AG04450 (cell line): ENCODE results near the gene RPL31. TPM values are rescaled to one million over a fixed set of nuclear protein-coding genes. Genes with fewer than 3 reads are reported as not detected.

Experiments
- CTCF ChIA-PET: fragments of 300-600, 350-600 bp; formaldehyde crosslinking; extraction: SDS; loops from one replicate; lab custom pipeline; 2022; ENCODE audit warnings: antibody characterized with exemption, inconsistent platforms; lab: Charles Lee
- POLR2A ChIA-PET: fragments of 350-600 bp; formaldehyde crosslinking; extraction: SDS; loops from one replicate; lab custom pipeline; 2021; ENCODE audit warnings: antibody characterized with exemption, inconsistent platforms; lab: Yijun Ruan, JAX
- DNase-seq: peaks from one replicate; pipeline ENCODE4 v3.0.0-alpha.2; 2011; ENCODE audit warnings: low read depth, low spot score
- H3K27ac ChIP-seq: one replicate; pipeline ENCODE4 v1.5.1; 2012; ENCODE audit warnings: low read depth, low read length, control low read depth
- H3K27me3 ChIP-seq: one replicate; pipeline ENCODE4 v1.6.0; 2012; ENCODE audit warnings: low read length; ENCODE audit not compliant: control insufficient read depth, insufficient read depth
- H3K4me3 ChIP-seq: 2 replicates; pipeline ENCODE4 v1.5.1; 2011; ENCODE audit warnings: mild to moderate bottlenecking, low read depth, low read length, control low read depth
- H3K9me3 ChIP-seq: 2 replicates; pipeline ENCODE4 v1.5.1; 2012; ENCODE audit warnings: low read length; ENCODE audit not compliant: control insufficient read depth, insufficient read depth
- polyA plus RNA-seq: library from polyadenylated mRNA; depleted of rRNA; stranded (reverse); fragments of >200 nt; gene quantifications from 2 replicates; pipeline ENCODE4 v1.2.3, GENCODE V29; 2011
- TF ChIP-seq, protein P1 (sequence below): IDR thresholded peaks from 2 replicates; pipeline ENCODE4 v1.5.1; 2011; ENCODE audit warnings: low read depth, low read length, control low read depth, inconsistent platforms

Gene RPL31
- polyA plus RNA-seq, 1 experiment = 2,534 TPM

DNA sequence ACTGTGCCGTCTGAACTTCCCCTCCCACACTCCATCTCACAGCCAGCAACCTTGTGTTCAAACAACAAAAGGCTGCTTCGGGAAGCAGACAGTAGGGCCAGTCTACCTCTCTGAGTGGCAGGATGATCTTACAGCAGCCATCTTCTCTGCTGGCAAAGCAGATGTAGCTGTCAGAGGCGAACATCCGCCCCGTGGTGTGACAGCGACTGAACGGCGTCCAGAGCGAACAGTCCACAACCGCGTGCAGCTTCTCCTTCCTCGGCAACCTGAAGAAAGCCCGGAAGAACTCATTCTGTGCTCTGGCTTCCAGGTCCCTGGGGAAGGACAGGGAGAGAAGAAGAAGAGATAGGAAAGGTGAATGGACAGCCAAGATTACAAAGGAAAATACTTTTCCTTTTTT, 38.0 kb downstream of the RPL31 start:
- Histone ChIP-seq H3K9me3 (no peaks in the 10 kb centered on the region), H3K27me3 (peaks cover 9% of the 10 kb centered on the region), H3K4me3 (no peak overlapping the region), H3K27ac (no peak overlapping the region)
- TF ChIP-seq, protein P1, sequence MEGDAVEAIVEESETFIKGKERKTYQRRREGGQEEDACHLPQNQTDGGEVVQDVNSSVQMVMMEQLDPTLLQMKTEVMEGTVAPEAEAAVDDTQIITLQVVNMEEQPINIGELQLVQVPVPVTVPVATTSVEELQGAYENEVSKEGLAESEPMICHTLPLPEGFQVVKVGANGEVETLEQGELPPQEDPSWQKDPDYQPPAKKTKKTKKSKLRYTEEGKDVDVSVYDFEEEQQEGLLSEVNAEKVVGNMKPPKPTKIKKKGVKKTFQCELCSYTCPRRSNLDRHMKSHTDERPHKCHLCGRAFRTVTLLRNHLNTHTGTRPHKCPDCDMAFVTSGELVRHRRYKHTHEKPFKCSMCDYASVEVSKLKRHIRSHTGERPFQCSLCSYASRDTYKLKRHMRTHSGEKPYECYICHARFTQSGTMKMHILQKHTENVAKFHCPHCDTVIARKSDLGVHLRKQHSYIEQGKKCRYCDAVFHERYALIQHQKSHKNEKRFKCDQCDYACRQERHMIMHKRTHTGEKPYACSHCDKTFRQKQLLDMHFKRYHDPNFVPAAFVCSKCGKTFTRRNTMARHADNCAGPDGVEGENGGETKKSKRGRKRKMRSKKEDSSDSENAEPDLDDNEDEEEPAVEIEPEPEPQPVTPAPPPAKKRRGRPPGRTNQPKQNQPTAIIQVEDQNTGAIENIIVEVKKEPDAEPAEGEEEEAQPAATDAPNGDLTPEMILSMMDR = no peak
- ChIA-PET POLR2A (no interaction called here), CTCF (interaction anchor here (1.0 to 1.3 kb wide), 2 partner anchors 9 to 165 kb away, joined by 3 to 7 read pairs; no protein-coding TSS in a partner anchor)
- DNase-seq = no peak

GRCh38 chr2:101040761-101041160, 38.7 kb downstream of the RPL31 start:
- Histone ChIP-seq H3K27ac (no peak overlapping the region), H3K4me3 (no peak overlapping the region), H3K9me3 (no peaks in the 10 kb centered on the region), H3K27me3 (peaks cover 10% of the 10 kb centered on the region)
- DNase-seq = no peak
- TF ChIP-seq, protein P1 = no peak
- ChIA-PET POLR2A (no interaction called here), CTCF (interaction anchor here (0.6 kb wide), 1 partner anchor 148 kb away, joined by 3 read pairs; no protein-coding TSS in a partner anchor)

GRCh38 chr2:101041413-101041812, 39.3 kb downstream of the RPL31 start:
- DNase-seq = no peak
- H3K9me3 ChIP-seq = no peaks in the 10 kb centered on the region
- no peak overlapping the region for H3K4me3 ChIP-seq
- H3K27ac ChIP-seq = no peak overlapping the region
- TF ChIP-seq, protein P1 = no peak
- H3K27me3 ChIP-seq = peaks cover 10% of the 10 kb centered on the region
- ChIA-PET CTCF (interaction anchor here (0.6 kb wide), 1 partner anchor 147 kb away, joined by 3 read pairs; no protein-coding TSS in a partner anchor), POLR2A (no interaction called here)

GRCh38 chr2:101045330-101045729, 43.2 kb downstream of the RPL31 start:
- no peak overlapping the region for H3K4me3 ChIP-seq
- H3K27me3 ChIP-seq = peaks cover 10% of the 10 kb centered on the region
- CTCF ChIA-PET = interaction anchor here (1.5 to 3.8 kb wide), 2 partner anchors 9 to 143 kb away, joined by 7 to 22 read pairs; no protein-coding TSS in a partner anchor
- H3K27ac ChIP-seq = no peak overlapping the region
- DNase-seq = no peak
- POLR2A ChIA-PET = no interaction called here
- no peaks in the 10 kb centered on the region for H3K9me3 ChIP-seq
- TF ChIP-seq, protein P1 = no peak

DNA sequence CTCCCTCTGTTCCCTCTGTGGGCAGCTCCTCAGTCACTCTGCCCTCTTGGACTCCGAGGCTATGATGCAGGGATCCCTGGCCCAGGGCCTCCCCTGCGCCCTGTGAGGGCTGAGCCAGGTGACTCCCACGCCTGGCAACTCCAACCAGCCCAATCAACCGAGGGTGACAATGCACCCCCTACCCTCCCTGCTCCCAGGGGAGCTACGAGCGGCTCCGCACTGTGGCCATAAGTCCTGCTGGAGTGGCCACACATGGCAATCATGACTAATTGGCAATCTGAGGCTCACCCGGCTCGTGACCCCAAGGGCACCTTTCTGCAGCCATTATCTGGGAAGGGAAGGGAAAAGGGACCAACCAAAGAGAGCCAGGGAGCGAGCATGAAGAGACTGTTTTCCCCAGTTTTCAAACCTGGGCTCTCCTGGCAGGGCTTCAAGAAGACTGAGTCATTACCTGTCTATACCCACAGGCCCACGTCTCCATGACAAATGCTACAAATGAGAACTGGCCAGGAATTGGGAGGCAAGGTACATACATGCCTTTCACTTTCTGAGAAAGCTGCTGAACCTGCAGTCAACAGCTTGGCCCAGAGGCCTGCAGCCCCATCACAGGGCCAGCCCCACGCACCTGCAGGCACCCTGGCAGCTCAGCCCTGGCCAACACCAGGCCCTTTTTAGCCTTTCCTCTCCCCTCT, 45.1 kb downstream of the RPL31 start:
- Histone ChIP-seq H3K27me3 (peaks cover 10% of the 10 kb centered on the region), H3K4me3 (no peak overlapping the region), H3K27ac (no peak overlapping the region), H3K9me3 (no peaks in the 10 kb centered on the region)
- TF ChIP-seq, protein P1 = no peak
- ChIA-PET POLR2A (no interaction called here), CTCF (interaction anchor here (0.5 to 3.8 kb wide), 4 partner anchors 10 to 1413 kb away, joined by 3 to 22 read pairs (median 4); no protein-coding TSS in a partner anchor)
- no peak for DNase-seq
